ENCODE measurements around the gene FRMD8. TPM values are rescaled to one million over a fixed set of nuclear protein-coding genes. Genes with fewer than 3 reads are reported as not detected.

FRMD8 gene
- total and polyA plus RNA-seq, 9 of the 15 experiments (the other 6 are each of a cell fraction or from before 2014, with no cell fraction given), result 4.5 to 54.5 (median 15.8) TPM

DNA sequence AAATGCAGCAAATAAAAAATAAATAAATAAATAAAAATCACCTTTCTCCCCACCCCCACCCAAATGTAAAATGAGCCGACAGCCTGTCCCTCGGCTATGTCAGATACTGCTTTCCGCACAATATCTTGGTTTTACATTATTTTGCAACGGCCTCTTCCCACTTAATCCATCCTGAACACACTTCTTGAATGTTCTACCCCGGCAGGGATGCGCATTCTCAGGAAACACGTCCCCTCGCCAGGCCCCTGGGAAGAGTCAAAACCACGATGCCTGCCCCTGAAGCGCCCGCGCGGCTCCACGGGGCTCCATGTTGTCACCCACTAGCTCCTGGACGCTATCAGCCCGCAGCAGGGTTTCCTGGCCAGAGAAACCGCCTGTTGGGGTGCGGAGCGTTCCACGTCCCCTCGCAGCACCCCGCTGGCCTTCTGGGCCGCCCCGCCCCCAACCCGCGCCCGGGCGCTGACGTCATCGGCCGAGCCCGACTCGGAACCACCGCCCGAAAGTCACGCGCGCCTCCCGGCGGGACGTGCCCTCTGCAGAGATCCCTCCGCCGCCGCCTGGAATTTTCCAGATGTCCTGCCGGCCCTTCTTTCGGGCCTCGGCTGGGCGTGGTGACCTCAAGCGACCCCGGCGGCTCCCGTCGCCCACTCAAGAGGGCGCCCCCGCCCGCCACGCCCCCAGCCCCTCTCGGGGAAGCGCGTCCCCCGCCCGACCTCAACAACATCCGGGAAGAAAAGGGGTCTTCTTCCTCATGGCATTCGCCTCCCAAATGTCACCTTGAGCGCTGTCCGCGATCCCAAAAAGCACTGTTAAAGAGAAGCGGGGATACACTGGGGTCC is 35.6 kb downstream of the FRMD8 start (continued):
- TF ChIP-seq, protein P1, sequence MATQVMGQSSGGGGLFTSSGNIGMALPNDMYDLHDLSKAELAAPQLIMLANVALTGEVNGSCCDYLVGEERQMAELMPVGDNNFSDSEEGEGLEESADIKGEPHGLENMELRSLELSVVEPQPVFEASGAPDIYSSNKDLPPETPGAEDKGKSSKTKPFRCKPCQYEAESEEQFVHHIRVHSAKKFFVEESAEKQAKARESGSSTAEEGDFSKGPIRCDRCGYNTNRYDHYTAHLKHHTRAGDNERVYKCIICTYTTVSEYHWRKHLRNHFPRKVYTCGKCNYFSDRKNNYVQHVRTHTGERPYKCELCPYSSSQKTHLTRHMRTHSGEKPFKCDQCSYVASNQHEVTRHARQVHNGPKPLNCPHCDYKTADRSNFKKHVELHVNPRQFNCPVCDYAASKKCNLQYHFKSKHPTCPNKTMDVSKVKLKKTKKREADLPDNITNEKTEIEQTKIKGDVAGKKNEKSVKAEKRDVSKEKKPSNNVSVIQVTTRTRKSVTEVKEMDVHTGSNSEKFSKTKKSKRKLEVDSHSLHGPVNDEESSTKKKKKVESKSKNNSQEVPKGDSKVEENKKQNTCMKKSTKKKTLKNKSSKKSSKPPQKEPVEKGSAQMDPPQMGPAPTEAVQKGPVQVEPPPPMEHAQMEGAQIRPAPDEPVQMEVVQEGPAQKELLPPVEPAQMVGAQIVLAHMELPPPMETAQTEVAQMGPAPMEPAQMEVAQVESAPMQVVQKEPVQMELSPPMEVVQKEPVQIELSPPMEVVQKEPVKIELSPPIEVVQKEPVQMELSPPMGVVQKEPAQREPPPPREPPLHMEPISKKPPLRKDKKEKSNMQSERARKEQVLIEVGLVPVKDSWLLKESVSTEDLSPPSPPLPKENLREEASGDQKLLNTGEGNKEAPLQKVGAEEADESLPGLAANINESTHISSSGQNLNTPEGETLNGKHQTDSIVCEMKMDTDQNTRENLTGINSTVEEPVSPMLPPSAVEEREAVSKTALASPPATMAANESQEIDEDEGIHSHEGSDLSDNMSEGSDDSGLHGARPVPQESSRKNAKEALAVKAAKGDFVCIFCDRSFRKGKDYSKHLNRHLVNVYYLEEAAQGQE (IDR thresholded peaks at IDR 0.05; ENCODE audit: borderline replicate concordance), result peak; percentile 79
- TF ChIP-seq, protein P1 (CRISPR knock-in tag; IDR thresholded peaks at IDR 0.05; ENCODE audit: low read depth), result peak; percentile 51; the same call in 1 of the 2 replicates
- TF ChIP-seq ZBTB1 (CRISPR knock-in tag; IDR thresholded peaks at IDR 0.05; ENCODE audit: borderline replicate concordance, low read depth) (peak; percentile 97), ZSCAN29 (IDR thresholded peaks at IDR 0.05) (no peak; the same call in 1 of the 2 replicates), CREM (IDR thresholded peaks at IDR 0.05; ENCODE audit: low read depth) (peak; percentile 97), TGIF2 (CRISPR knock-in tag; IDR thresholded peaks at IDR 0.05) (no peak; the same call in 1 of the 2 replicates), ATF6 (CRISPR knock-in tag; IDR thresholded peaks at IDR 0.05) (no peak; the same call in 1 of the 2 replicates), ZNF583 (CRISPR knock-in tag; IDR thresholded peaks at IDR 0.05) (peak; percentile 89), MIER1 (IDR thresholded peaks at IDR 0.05; ENCODE audit: low read depth) (no peak), ZNF311 (CRISPR knock-in tag; IDR thresholded peaks at IDR 0.05) (peak; percentile 33; the same call in 1 of the 2 replicates), BHLHE40 (IDR thresholded peaks at IDR 0.05; ENCODE audit: low read length) (peak; percentile 98), CTBP1 (IDR thresholded peaks at IDR 0.05; ENCODE audit: borderline replicate concordance) (peak; percentile 47; the same call in 1 of the 2 replicates), RBM14 (IDR thresholded peaks at IDR 0.05; ENCODE audit: borderline replicate concordance, insufficient read depth, low read depth, low read length) (no peak), EGR1 (conservative IDR thresholded peaks at IDR 0.05) (peak; percentile 96), MCM5 (IDR thresholded peaks at IDR 0.05; ENCODE audit: low read depth) (no peak)
- TF ChIP-seq, protein P2, sequence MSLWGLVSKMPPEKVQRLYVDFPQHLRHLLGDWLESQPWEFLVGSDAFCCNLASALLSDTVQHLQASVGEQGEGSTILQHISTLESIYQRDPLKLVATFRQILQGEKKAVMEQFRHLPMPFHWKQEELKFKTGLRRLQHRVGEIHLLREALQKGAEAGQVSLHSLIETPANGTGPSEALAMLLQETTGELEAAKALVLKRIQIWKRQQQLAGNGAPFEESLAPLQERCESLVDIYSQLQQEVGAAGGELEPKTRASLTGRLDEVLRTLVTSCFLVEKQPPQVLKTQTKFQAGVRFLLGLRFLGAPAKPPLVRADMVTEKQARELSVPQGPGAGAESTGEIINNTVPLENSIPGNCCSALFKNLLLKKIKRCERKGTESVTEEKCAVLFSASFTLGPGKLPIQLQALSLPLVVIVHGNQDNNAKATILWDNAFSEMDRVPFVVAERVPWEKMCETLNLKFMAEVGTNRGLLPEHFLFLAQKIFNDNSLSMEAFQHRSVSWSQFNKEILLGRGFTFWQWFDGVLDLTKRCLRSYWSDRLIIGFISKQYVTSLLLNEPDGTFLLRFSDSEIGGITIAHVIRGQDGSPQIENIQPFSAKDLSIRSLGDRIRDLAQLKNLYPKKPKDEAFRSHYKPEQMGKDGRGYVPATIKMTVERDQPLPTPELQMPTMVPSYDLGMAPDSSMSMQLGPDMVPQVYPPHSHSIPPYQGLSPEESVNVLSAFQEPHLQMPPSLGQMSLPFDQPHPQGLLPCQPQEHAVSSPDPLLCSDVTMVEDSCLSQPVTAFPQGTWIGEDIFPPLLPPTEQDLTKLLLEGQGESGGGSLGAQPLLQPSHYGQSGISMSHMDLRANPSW (CRISPR knock-in tag; IDR thresholded peaks at IDR 0.05), result peak; percentile 76; the same call in 1 of the 2 replicates

Data from K562 (cell line).